OCI-LY1 (cell line): ENCODE measurements around the gene BIRC5.

Experiments used
- EZH2 ChIP-seq: fragments of 200-600 bp; sonication (generic), shearing (Covaris generic); IDR thresholded peaks from 2 replicates; pipeline ENCODE4 v1.8.0; 2017; ENCODE audit warnings: borderline replicate concordance, mixed run types, mild to moderate bottlenecking, antibody characterized with exemption, low read length, moderate library complexity, mixed read lengths
- TF ChIP-seq, protein P1 (sequence below): fragments of 200-600 bp; sonication (generic), shearing (Covaris generic); IDR thresholded peaks from 2 replicates; pipeline ENCODE4 v1.5.1; 2017; ENCODE audit warnings: mild to moderate bottlenecking, antibody characterized with exemption, low read length, moderate library complexity, mixed read lengths

DNA sequence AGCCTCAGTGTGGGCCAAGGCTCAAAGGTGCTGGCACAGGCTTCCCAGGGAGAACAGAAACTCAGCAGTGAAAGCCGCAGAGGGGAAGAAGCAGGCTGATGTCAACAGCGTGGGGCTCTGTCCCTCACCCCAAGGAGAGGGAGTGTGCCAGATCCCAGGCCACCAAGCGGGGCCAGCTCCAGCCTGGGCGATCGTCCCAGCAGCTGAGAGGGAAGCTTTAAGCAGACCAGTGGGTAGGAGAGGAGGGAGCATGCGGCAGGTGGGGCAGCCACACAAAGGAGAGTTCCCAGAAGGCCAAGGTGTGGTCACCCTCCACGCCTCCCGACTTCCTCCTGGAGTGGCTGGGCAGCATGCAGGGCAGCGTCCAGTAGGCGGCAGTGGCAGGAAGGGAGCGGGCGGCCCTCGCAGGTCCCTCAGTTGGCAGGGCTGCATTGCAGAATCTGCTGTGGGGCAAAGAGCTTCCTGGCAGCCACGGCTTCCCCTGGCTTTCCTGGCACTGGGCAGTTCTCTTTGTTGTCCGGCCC is 39.6 kb upstream of the BIRC5 start:
- TF ChIP-seq, protein P1, sequence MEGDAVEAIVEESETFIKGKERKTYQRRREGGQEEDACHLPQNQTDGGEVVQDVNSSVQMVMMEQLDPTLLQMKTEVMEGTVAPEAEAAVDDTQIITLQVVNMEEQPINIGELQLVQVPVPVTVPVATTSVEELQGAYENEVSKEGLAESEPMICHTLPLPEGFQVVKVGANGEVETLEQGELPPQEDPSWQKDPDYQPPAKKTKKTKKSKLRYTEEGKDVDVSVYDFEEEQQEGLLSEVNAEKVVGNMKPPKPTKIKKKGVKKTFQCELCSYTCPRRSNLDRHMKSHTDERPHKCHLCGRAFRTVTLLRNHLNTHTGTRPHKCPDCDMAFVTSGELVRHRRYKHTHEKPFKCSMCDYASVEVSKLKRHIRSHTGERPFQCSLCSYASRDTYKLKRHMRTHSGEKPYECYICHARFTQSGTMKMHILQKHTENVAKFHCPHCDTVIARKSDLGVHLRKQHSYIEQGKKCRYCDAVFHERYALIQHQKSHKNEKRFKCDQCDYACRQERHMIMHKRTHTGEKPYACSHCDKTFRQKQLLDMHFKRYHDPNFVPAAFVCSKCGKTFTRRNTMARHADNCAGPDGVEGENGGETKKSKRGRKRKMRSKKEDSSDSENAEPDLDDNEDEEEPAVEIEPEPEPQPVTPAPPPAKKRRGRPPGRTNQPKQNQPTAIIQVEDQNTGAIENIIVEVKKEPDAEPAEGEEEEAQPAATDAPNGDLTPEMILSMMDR, result no peak
- TF ChIP-seq EZH2, result no peak
